H54 (cell line): ENCODE measurements around the gene POT1.
A peak's percentile ranks its signal among the peaks of the same experiment; 100 is the strongest.

ENCODE experiments used
- DNase-seq: peaks from one replicate; pipeline ENCODE4 v3.0.0; 2011; ENCODE audit warnings: low spot score, mixed read lengths; ENCODE audit not compliant: insufficient read length
- FAIRE-seq: peaks from 3 replicates; lab custom pipeline; 2011; peaks lifted over from hg19 to GRCh38; lab: Jason Lieb, UNC
- POLR2A ChIP-seq: IDR thresholded peaks from 2 replicates; pipeline ENCODE4 v1.6.1; 2011; ENCODE audit warnings: low read depth, mild to moderate bottlenecking, low read length

Gene POT1

GRCh38 chr7:124930655-124931597 lies 1.3 kb upstream of the POT1 start:
- no peak for TF ChIP-seq POLR2A
- no peak for FAIRE-seq
- DNase-seq, result no peak

- TF ChIP-seq POLR2A, result no peak
- no peak for DNase-seq
- no peak for FAIRE-seq
These were observed 573 bp upstream of the POT1 start for GRCh38 chr7:124930173-124930623.

- DNase-seq (no peak), FAIRE-seq (no peak)
- no peak for TF ChIP-seq POLR2A
These were observed 4.7 kb downstream of the POT1 start for GRCh38 chr7:124924906-124925305.

- no peak for DNase-seq
- no peak for TF ChIP-seq POLR2A
- no peak for FAIRE-seq
These were observed 7.4 kb downstream of the POT1 start for GRCh38 chr7:124922200-124922599.

GRCh38 chr7:124919841-124920240 lies 9.8 kb downstream of the POT1 start:
- DNase-seq, result no peak
- FAIRE-seq, result no peak
- no peak for TF ChIP-seq POLR2A

GRCh38 chr7:124918662-124919061 lies 11.0 kb downstream of the POT1 start:
- no peak for TF ChIP-seq POLR2A
- no peak for DNase-seq
- peak; percentile 43 for FAIRE-seq

GRCh38 chr7:124915242-124915641 lies 14.4 kb downstream of the POT1 start:
- TF ChIP-seq POLR2A, result no peak
- FAIRE-seq (no peak), DNase-seq (no peak)

GRCh38 chr7:124914298-124914697 lies 15.3 kb downstream of the POT1 start:
- DNase-seq (no peak), FAIRE-seq (no peak)
- no peak for TF ChIP-seq POLR2A

- no peak for TF ChIP-seq POLR2A
- FAIRE-seq (no peak), DNase-seq (no peak)
These were observed 16.7 kb downstream of the POT1 start for GRCh38 chr7:124912972-124913371.

- no peak for TF ChIP-seq POLR2A
- FAIRE-seq (no peak), DNase-seq (no peak)
These were observed 19.8 kb downstream of the POT1 start for GRCh38 chr7:124909808-124910207.

GRCh38 chr7:124908259-124908658 lies 21.4 kb downstream of the POT1 start:
- DNase-seq, result no peak
- no peak for TF ChIP-seq POLR2A
- peak; percentile 50 for FAIRE-seq

GRCh38 chr7:124907490-124907889 lies 22.1 kb downstream of the POT1 start:
- no peak for FAIRE-seq
- DNase-seq, result no peak
- TF ChIP-seq POLR2A, result no peak

- TF ChIP-seq POLR2A, result no peak
- no peak for FAIRE-seq
These were observed 31.1 kb downstream of the POT1 start for GRCh38 chr7:124898531-124898930.

GRCh38 chr7:124896001-124896400 lies 33.6 kb downstream of the POT1 start:
- no peak for TF ChIP-seq POLR2A
- no peak for DNase-seq
- FAIRE-seq, result no peak

More at GRCh38 chr7:124898531-124898930, 31.1 kb downstream of the POT1 start:
- DNase-seq, result no peak
